ENCODE data around the gene RAB3D. TPM values are rescaled to one million over a fixed set of nuclear protein-coding genes. Genes with fewer than 3 reads are reported as not detected.

RAB3D gene
- total and polyA plus RNA-seq, 4 donors = 1.1 to 10.2 (median 5.5) TPM

DNA sequence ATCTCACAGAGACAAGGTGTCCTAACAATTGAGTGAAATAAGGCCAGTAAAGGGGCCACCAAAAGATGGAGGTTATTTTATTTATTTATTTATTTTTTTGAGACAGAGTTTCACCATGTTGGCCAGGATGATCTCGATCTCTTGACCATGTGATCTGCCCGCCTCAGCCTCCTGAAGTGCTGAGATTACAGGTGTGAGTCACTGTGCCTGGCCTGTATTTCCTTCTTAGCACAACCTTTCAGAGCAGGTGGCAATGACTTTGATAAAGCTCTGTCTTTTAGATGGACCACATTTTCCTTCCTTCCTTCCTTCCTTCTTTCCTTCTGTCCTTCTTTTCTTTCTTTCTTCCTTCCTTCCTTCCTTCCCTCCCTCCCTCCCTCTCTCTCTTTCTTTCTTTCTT lies 66.2 kb downstream of the RAB3D start:
- TF ChIP-seq, protein P1, sequence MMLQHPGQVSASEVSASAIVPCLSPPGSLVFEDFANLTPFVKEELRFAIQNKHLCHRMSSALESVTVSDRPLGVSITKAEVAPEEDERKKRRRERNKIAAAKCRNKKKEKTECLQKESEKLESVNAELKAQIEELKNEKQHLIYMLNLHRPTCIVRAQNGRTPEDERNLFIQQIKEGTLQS (IDR thresholded peaks at IDR 0.05) = no peak
- TF ChIP-seq FOXA2 (IDR thresholded peaks at IDR 0.05) (no peak), EGR1 (IDR thresholded peaks at IDR 0.05; ENCODE audit: low read depth in 2 of 2) (no peak), HNF4G (IDR thresholded peaks at IDR 0.05) (no peak), TAF1 (conservative IDR thresholded peaks at IDR 0.05) (no peak), NR2F2 (IDR thresholded peaks at IDR 0.05) (no peak), GABPA (IDR thresholded peaks at IDR 0.05 in 1 of 2, conservative IDR thresholded peaks at IDR 0.05 in 1 of 2) (no peak), SP1 (IDR thresholded peaks at IDR 0.05) (no peak), RXRA (IDR thresholded peaks at IDR 0.05) (no peak), RAD21 (IDR thresholded peaks at IDR 0.05) (no peak)
- TF ChIP-seq, protein P2, sequence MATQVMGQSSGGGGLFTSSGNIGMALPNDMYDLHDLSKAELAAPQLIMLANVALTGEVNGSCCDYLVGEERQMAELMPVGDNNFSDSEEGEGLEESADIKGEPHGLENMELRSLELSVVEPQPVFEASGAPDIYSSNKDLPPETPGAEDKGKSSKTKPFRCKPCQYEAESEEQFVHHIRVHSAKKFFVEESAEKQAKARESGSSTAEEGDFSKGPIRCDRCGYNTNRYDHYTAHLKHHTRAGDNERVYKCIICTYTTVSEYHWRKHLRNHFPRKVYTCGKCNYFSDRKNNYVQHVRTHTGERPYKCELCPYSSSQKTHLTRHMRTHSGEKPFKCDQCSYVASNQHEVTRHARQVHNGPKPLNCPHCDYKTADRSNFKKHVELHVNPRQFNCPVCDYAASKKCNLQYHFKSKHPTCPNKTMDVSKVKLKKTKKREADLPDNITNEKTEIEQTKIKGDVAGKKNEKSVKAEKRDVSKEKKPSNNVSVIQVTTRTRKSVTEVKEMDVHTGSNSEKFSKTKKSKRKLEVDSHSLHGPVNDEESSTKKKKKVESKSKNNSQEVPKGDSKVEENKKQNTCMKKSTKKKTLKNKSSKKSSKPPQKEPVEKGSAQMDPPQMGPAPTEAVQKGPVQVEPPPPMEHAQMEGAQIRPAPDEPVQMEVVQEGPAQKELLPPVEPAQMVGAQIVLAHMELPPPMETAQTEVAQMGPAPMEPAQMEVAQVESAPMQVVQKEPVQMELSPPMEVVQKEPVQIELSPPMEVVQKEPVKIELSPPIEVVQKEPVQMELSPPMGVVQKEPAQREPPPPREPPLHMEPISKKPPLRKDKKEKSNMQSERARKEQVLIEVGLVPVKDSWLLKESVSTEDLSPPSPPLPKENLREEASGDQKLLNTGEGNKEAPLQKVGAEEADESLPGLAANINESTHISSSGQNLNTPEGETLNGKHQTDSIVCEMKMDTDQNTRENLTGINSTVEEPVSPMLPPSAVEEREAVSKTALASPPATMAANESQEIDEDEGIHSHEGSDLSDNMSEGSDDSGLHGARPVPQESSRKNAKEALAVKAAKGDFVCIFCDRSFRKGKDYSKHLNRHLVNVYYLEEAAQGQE (IDR thresholded peaks at IDR 0.05) = no peak
- TF ChIP-seq, protein P3, sequence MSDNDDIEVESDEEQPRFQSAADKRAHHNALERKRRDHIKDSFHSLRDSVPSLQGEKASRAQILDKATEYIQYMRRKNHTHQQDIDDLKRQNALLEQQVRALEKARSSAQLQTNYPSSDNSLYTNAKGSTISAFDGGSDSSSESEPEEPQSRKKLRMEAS (IDR thresholded peaks at IDR 0.05) = no peak
- TF ChIP-seq, protein P4, sequence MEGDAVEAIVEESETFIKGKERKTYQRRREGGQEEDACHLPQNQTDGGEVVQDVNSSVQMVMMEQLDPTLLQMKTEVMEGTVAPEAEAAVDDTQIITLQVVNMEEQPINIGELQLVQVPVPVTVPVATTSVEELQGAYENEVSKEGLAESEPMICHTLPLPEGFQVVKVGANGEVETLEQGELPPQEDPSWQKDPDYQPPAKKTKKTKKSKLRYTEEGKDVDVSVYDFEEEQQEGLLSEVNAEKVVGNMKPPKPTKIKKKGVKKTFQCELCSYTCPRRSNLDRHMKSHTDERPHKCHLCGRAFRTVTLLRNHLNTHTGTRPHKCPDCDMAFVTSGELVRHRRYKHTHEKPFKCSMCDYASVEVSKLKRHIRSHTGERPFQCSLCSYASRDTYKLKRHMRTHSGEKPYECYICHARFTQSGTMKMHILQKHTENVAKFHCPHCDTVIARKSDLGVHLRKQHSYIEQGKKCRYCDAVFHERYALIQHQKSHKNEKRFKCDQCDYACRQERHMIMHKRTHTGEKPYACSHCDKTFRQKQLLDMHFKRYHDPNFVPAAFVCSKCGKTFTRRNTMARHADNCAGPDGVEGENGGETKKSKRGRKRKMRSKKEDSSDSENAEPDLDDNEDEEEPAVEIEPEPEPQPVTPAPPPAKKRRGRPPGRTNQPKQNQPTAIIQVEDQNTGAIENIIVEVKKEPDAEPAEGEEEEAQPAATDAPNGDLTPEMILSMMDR (IDR thresholded peaks at IDR 0.05; ENCODE audit: low read depth, low read length, missing input control) = no peak
- TF ChIP-seq, protein P5, sequence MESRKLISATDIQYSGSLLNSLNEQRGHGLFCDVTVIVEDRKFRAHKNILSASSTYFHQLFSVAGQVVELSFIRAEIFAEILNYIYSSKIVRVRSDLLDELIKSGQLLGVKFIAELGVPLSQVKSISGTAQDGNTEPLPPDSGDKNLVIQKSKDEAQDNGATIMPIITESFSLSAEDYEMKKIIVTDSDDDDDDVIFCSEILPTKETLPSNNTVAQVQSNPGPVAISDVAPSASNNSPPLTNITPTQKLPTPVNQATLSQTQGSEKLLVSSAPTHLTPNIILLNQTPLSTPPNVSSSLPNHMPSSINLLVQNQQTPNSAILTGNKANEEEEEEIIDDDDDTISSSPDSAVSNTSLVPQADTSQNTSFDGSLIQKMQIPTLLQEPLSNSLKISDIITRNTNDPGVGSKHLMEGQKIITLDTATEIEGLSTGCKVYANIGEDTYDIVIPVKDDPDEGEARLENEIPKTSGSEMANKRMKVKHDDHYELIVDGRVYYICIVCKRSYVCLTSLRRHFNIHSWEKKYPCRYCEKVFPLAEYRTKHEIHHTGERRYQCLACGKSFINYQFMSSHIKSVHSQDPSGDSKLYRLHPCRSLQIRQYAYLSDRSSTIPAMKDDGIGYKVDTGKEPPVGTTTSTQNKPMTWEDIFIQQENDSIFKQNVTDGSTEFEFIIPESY (IDR thresholded peaks at IDR 0.05) = no peak
- Histone ChIP-seq H3K27ac (ENCODE audit: low read depth in 1 of 2, low read length in 2 of 2) (no peak overlapping the region), H3K4me1 (ENCODE audit: control insufficient read depth in 4 of 4, insufficient read depth in 4 of 4, low read length in 3 of 4) (no peaks in the 10 kb centered on the region), H3K9ac (ENCODE audit: low read depth in 1 of 2, low read length in 2 of 2) (no peak overlapping the region), H3K36me3 (ENCODE audit: control insufficient read depth in 4 of 4, insufficient read depth in 3 of 4, low read depth in 1 of 4, low read length in 3 of 4) (no peaks in the 10 kb centered on the region), H3K9me3 (ENCODE audit: control insufficient read depth in 4 of 4, low read length in 3 of 4) (no peaks in the 10 kb centered on the region), H3K27me3 (ENCODE audit: control insufficient read depth in 4 of 4, insufficient read depth in 4 of 4, low read length in 3 of 4) (no peaks in the 10 kb centered on the region), H3K4me3 (ENCODE audit: low read depth in 1 of 3, low read length in 3 of 3) (no peak overlapping the region)
- WGBS = 82% methylated on average over 2 of the region's 2 CpGs
- DNase-seq (ENCODE audit: low spot score) = no peak

Other genes starting within 250 kb of the RAB3D start
- gene SPC24, start 183.9 kb downstream of the RAB3D start, total RNA-seq = 10 to 100 TPM in 1 of 2 donors, under 1 TPM in 1; 0.42 to 72.5 TPM
- 1 to 10 TPM; 1.2 to 1.4 TPM for gene SPC24, start 183.9 kb downstream of the RAB3D start, polyA plus RNA-seq
- gene KANK2, start 142.1 kb downstream of the RAB3D start, total RNA-seq = 10 to 100 TPM; 51.0 to 67.8 TPM
- gene KANK2, start 142.1 kb downstream of the RAB3D start, polyA plus RNA-seq = 10 to 100 TPM; 15.0 to 30.3 TPM
- 10 to 100 TPM; 32.4 to 33.9 TPM for gene ANGPTL8, start 100.0 kb downstream of the RAB3D start, total RNA-seq
- gene ANGPTL8, start 100.0 kb downstream of the RAB3D start, polyA plus RNA-seq = 100 to 1,000 TPM; 101 to 107 TPM
- 10 to 100 TPM in 1 of 2 donors, 1 to 10 TPM in 1; 4.9 to 15.8 TPM for gene DOCK6, start 77.1 kb downstream of the RAB3D start, total RNA-seq
- gene DOCK6, start 77.1 kb downstream of the RAB3D start, polyA plus RNA-seq = 10 to 100 TPM; 13.2 to 14.2 TPM
- gene TSPAN16, start 43.5 kb downstream of the RAB3D start, total RNA-seq = not detected
- gene TSPAN16, start 43.5 kb downstream of the RAB3D start, polyA plus RNA-seq = not detected
- 100 to 1,000 TPM; 110 to 268 TPM for gene TMEM205, start 6.6 kb upstream of the RAB3D start, total RNA-seq
- gene TMEM205, start 6.6 kb upstream of the RAB3D start, polyA plus RNA-seq = 100 to 1,000 TPM; 275 to 410 TPM
- gene CCDC159, start 6.9 kb upstream of the RAB3D start, total RNA-seq = 10 to 100 TPM in 1 of 2 donors, 1 to 10 TPM in 1; 6.3 to 19.3 TPM
- gene CCDC159, start 6.9 kb upstream of the RAB3D start, polyA plus RNA-seq = 10 to 100 TPM; 13.7 to 25.2 TPM
- 1 to 10 TPM; 1.3 to 6.9 TPM for gene PLPPR2, start 15.8 kb upstream of the RAB3D start, total RNA-seq
- 10 to 100 TPM in 1 of 2 donors, 1 to 10 TPM in 1; 7.6 to 12.6 TPM for gene PLPPR2, start 15.8 kb upstream of the RAB3D start, polyA plus RNA-seq
- 1 to 10 TPM in 1 of 2 donors, under 1 TPM in 1; 0.98 to 1.0 TPM for gene SWSAP1, start 35.0 kb upstream of the RAB3D start, total RNA-seq
- gene SWSAP1, start 35.0 kb upstream of the RAB3D start, polyA plus RNA-seq = 1 to 10 TPM; 2.5 to 6.4 TPM
- gene EPOR, start 44.7 kb upstream of the RAB3D start, total RNA-seq = 10 to 100 TPM in 1 of 2 donors, 1 to 10 TPM in 1; 6.4 to 70.9 TPM
- 1 to 10 TPM; 6.3 to 7.6 TPM for gene EPOR, start 44.7 kb upstream of the RAB3D start, polyA plus RNA-seq
- 10 to 100 TPM in 1 of 2 donors, 1 to 10 TPM in 1; 2.4 to 19.8 TPM for gene RGL3, start 79.7 kb upstream of the RAB3D start, total RNA-seq
- 1 to 10 TPM; 5.7 to 9.8 TPM for gene RGL3, start 79.7 kb upstream of the RAB3D start, polyA plus RNA-seq
- under 1 TPM in 1 of 2 donors, not detected in 1; 0.08 TPM for gene ODAD3, start 95.5 kb upstream of the RAB3D start, total RNA-seq
- gene ODAD3, start 95.5 kb upstream of the RAB3D start, polyA plus RNA-seq = under 1 TPM; 0.21 to 0.46 TPM
- gene PRKCSH, start 96.0 kb upstream of the RAB3D start, total RNA-seq = 100 to 1,000 TPM in 1 of 2 donors, 10 to 100 TPM in 1; 53.0 to 104 TPM
- gene PRKCSH, start 96.0 kb upstream of the RAB3D start, polyA plus RNA-seq = 100 to 1,000 TPM in 1 of 2 donors, 10 to 100 TPM in 1; 42.9 to 165 TPM
- not detected for gene ELAVL3, start 141.4 kb upstream of the RAB3D start, total RNA-seq
- not detected for gene ELAVL3, start 141.4 kb upstream of the RAB3D start, polyA plus RNA-seq
- gene ZNF653, start 166.2 kb upstream of the RAB3D start, total RNA-seq = 1 to 10 TPM; 3.0 to 4.6 TPM
- 1 to 10 TPM; 1.3 to 3.3 TPM for gene ZNF653, start 166.2 kb upstream of the RAB3D start, polyA plus RNA-seq
- gene ECSIT, start 189.5 kb upstream of the RAB3D start, total RNA-seq = 10 to 100 TPM; 20.5 to 34.9 TPM
- gene ECSIT, start 189.5 kb upstream of the RAB3D start, polyA plus RNA-seq = 10 to 100 TPM; 27.2 to 37.4 TPM
- 1 to 10 TPM in 1 of 2 donors, under 1 TPM in 1; 0.09 to 5.9 TPM for gene CNN1, start 199.2 kb upstream of the RAB3D start, total RNA-seq
- 1 to 10 TPM in 1 of 2 donors, under 1 TPM in 1; 0.29 to 4.1 TPM for gene CNN1, start 199.2 kb upstream of the RAB3D start, polyA plus RNA-seq
- 10 to 100 TPM; 11.1 to 15.5 TPM for gene ELOF1, start 219.6 kb upstream of the RAB3D start, total RNA-seq
- 10 to 100 TPM; 32.5 to 37.9 TPM for gene ELOF1, start 219.6 kb upstream of the RAB3D start, polyA plus RNA-seq
- 10 to 100 TPM; 20.7 to 30.5 TPM for gene ACP5, start 238.0 kb upstream of the RAB3D start, total RNA-seq
- 10 to 100 TPM; 18.6 to 26.9 TPM for gene ACP5, start 238.0 kb upstream of the RAB3D start, polyA plus RNA-seq

Measured in liver (tissue), 9 donors.